ENCODE data around the gene BIN1. TPM values are rescaled to one million over a fixed set of nuclear protein-coding genes. Genes with fewer than 3 reads are reported as not detected.

Gene BIN1
- total RNA-seq = 38.3 and 39.7 TPM in 2 replicates

GRCh38 chr2:127106991-127107621 lies at the start of gene BIN1:
BIN1 (minus strand) TSS chr2:127107154; CDS start chr2:127106943, 211 bp downstream.
- Mint-ChIP-seq H3K4me1 (peaks cover 6% of the 10 kb centered on the region), H3K27ac (no peak within 1 kb of the TSS), H3K4me3 (peak within 1 kb of the TSS; percentile 84), H3K9me3 (no peaks in the 10 kb centered on the region), H3K27me3 (peaks cover 31% of the 10 kb centered on the region), H3K36me3 (ENCODE audit: low read depth) (no peaks in the 10 kb centered on the region)
- peak; percentile 95 for DNase-seq
- intact Hi-C loops (cut with micrococcal nuclease) = loop anchor here (1.0 kb wide), 3 partner anchors 25 to 43 kb away; no protein-coding TSS in a partner anchor

GRCh38 chr2:127155947-127156346 lies 49.0 kb upstream of the BIN1 start:
- DNase-seq = no peak
- Mint-ChIP-seq H3K27ac (no peak overlapping the region), H3K9me3 (peaks cover 5% of the 10 kb centered on the region), H3K36me3 (ENCODE audit: low read depth) (no peaks in the 10 kb centered on the region), H3K27me3 (peaks cover 8% of the 10 kb centered on the region), H3K4me3 (no peak overlapping the region), H3K4me1 (no peaks in the 10 kb centered on the region)
- intact Hi-C loops (cut with micrococcal nuclease) = no loop called here

GRCh38 chr2:127155028-127155581 lies 48.2 kb upstream of the BIN1 start:
- no peaks in the 10 kb centered on the region for H3K4me1 Mint-ChIP-seq
- peaks cover 8% of the 10 kb centered on the region for H3K27me3 Mint-ChIP-seq
- H3K36me3 Mint-ChIP-seq (ENCODE audit: low read depth) = no peaks in the 10 kb centered on the region
- H3K4me3 Mint-ChIP-seq = no peak overlapping the region
- intact Hi-C loops (cut with micrococcal nuclease) = no loop called here
- DNase-seq = no peak
- H3K27ac Mint-ChIP-seq = no peak overlapping the region
- H3K9me3 Mint-ChIP-seq = peaks cover 5% of the 10 kb centered on the region

- Mint-ChIP-seq H3K4me3 (no peak overlapping the region), H3K9me3 (peaks cover 5% of the 10 kb centered on the region), H3K27me3 (peaks cover 8% of the 10 kb centered on the region), H3K27ac (no peak overlapping the region), H3K4me1 (no peaks in the 10 kb centered on the region), H3K36me3 (ENCODE audit: low read depth) (no peaks in the 10 kb centered on the region)
- intact Hi-C loops (cut with micrococcal nuclease) = no loop called here
- DNase-seq = no peak
These were observed 47.4 kb upstream of the BIN1 start for GRCh38 chr2:127154396-127154795.

GRCh38 chr2:127153691-127154158 lies 46.8 kb upstream of the BIN1 start:
- intact Hi-C loops (cut with micrococcal nuclease) = no loop called here
- no peak for DNase-seq
- Mint-ChIP-seq H3K4me1 (no peaks in the 10 kb centered on the region), H3K9me3 (peaks cover 5% of the 10 kb centered on the region), H3K4me3 (no peak overlapping the region), H3K27me3 (peaks cover 6% of the 10 kb centered on the region), H3K36me3 (ENCODE audit: low read depth) (no peaks in the 10 kb centered on the region), H3K27ac (no peak overlapping the region)

GRCh38 chr2:127150996-127151395 lies 44.0 kb upstream of the BIN1 start:
- H3K36me3 Mint-ChIP-seq (ENCODE audit: low read depth) = no peaks in the 10 kb centered on the region
- H3K4me3 Mint-ChIP-seq = no peak overlapping the region
- no peak for DNase-seq
- peaks cover 5% of the 10 kb centered on the region for H3K9me3 Mint-ChIP-seq
- intact Hi-C loops (cut with micrococcal nuclease) = no loop called here
- H3K4me1 Mint-ChIP-seq = no peaks in the 10 kb centered on the region
- no peak overlapping the region for H3K27ac Mint-ChIP-seq
- peaks cover 2% of the 10 kb centered on the region for H3K27me3 Mint-ChIP-seq

GRCh38 chr2:127149384-127149783 lies 42.4 kb upstream of the BIN1 start:
- intact Hi-C loops (cut with micrococcal nuclease) = no loop called here
- no peak overlapping the region for H3K27ac Mint-ChIP-seq
- H3K4me3 Mint-ChIP-seq = no peak overlapping the region
- peaks cover 5% of the 10 kb centered on the region for H3K9me3 Mint-ChIP-seq
- DNase-seq = no peak
- no peaks in the 10 kb centered on the region for H3K27me3 Mint-ChIP-seq
- no peaks in the 10 kb centered on the region for H3K4me1 Mint-ChIP-seq
- H3K36me3 Mint-ChIP-seq (ENCODE audit: low read depth) = no peaks in the 10 kb centered on the region

- H3K4me3 Mint-ChIP-seq = no peak overlapping the region
- intact Hi-C loops (cut with micrococcal nuclease) = no loop called here
- H3K27ac Mint-ChIP-seq = no peak overlapping the region
- H3K4me1 Mint-ChIP-seq = no peaks in the 10 kb centered on the region
- H3K36me3 Mint-ChIP-seq (ENCODE audit: low read depth) = no peaks in the 10 kb centered on the region
- H3K27me3 Mint-ChIP-seq = no peaks in the 10 kb centered on the region
- peaks cover 2% of the 10 kb centered on the region for H3K9me3 Mint-ChIP-seq
- no peak for DNase-seq
These were observed 40.0 kb upstream of the BIN1 start for GRCh38 chr2:127146820-127147502.

- Mint-ChIP-seq H3K9me3 (no peaks in the 10 kb centered on the region), H3K36me3 (ENCODE audit: low read depth) (no peaks in the 10 kb centered on the region), H3K4me1 (no peaks in the 10 kb centered on the region), H3K4me3 (no peak overlapping the region), H3K27me3 (peaks cover 3% of the 10 kb centered on the region), H3K27ac (no peak overlapping the region)
- intact Hi-C loops (cut with micrococcal nuclease) = no loop called here
- DNase-seq = no peak
These were observed 39.2 kb upstream of the BIN1 start for GRCh38 chr2:127146071-127146725.

- intact Hi-C loops (cut with micrococcal nuclease) = no loop called here
- Mint-ChIP-seq H3K4me1 (no peaks in the 10 kb centered on the region), H3K27me3 (peaks cover 5% of the 10 kb centered on the region), H3K36me3 (ENCODE audit: low read depth) (no peaks in the 10 kb centered on the region), H3K9me3 (no peaks in the 10 kb centered on the region), H3K4me3 (no peak overlapping the region), H3K27ac (no peak overlapping the region)
- DNase-seq = no peak
These were observed 38.4 kb upstream of the BIN1 start for GRCh38 chr2:127145280-127145895.

GRCh38 chr2:127143841-127144782 lies 37.2 kb upstream of the BIN1 start:
- H3K36me3 Mint-ChIP-seq (ENCODE audit: low read depth) = no peaks in the 10 kb centered on the region
- no peak overlapping the region for H3K27ac Mint-ChIP-seq
- H3K4me3 Mint-ChIP-seq = no peak overlapping the region
- no peaks in the 10 kb centered on the region for H3K4me1 Mint-ChIP-seq
- H3K9me3 Mint-ChIP-seq = no peaks in the 10 kb centered on the region
- H3K27me3 Mint-ChIP-seq = peaks cover 16% of the 10 kb centered on the region
- DNase-seq = no peak
- intact Hi-C loops (cut with micrococcal nuclease) = no loop called here

GRCh38 chr2:127142663-127143630 lies 36.0 kb upstream of the BIN1 start:
- Mint-ChIP-seq H3K4me1 (no peaks in the 10 kb centered on the region), H3K36me3 (ENCODE audit: low read depth) (no peaks in the 10 kb centered on the region), H3K4me3 (no peak overlapping the region), H3K9me3 (no peaks in the 10 kb centered on the region), H3K27ac (no peak overlapping the region), H3K27me3 (peaks cover 18% of the 10 kb centered on the region)
- no peak for DNase-seq
- intact Hi-C loops (cut with micrococcal nuclease) = no loop called here

Measured in activated CD4-positive, alpha-beta T cell treated with anti-CD3 and anti-CD28 coated beads, Interleukin-2, amount 10 ng/mL, durations not matched to agents 24 days and 14 days (primary cell).